ENCODE measurements around the gene RHBDL3.

The RHBDL3 gene

GRCh38 chr17:32370426-32370825 is 104.8 kb downstream of the RHBDL3 start:
- H3K27ac ChIP-seq, result no peak overlapping the region
- no peak for TF ChIP-seq ZFX (IDR thresholded peaks at IDR 0.05)
- no peak for TF ChIP-seq CTCF (conservative IDR thresholded peaks at IDR 0.05)

Data from C4-2B (cell line).